H1 (cell line): ENCODE results near the gene MBNL3. TPM values are rescaled to one million over a fixed set of nuclear protein-coding genes. Genes with fewer than 3 reads are reported as not detected.

Experiments used
- CTCF ChIA-PET: fragments of 300-600 bp; sonication (Branson Sonifier 250); formaldehyde crosslinking; loops from one replicate; lab custom pipeline; 2021; ENCODE audit not compliant: partially characterized antibody; lab: Charles Lee
- POLR2A ChIA-PET: fragments of 300-600 bp; sonication (Branson Sonifier 250); formaldehyde crosslinking; loops from one replicate; lab custom pipeline; 2021; ENCODE audit warnings: inconsistent platforms; ENCODE audit not compliant: partially characterized antibody; lab: Charles Lee
- DNase-seq, 2 experiments: peaks; one replicate each; pipeline versions ENCODE4 v3.0.0 to v3.0.0-alpha.2; 2010 to 2022; ENCODE audit warnings: low spot score in 2 of 2, low read depth in 1 of 2, mixed read lengths in 1 of 2
- FAIRE-seq: peaks from 2 replicates; lab custom pipeline; 2011; peaks lifted over from hg19 to GRCh38; lab: Jason Lieb, UNC
- H2AFZ ChIP-seq: 2 replicates; pipeline ENCODE4 v1.8.1; 2012; ENCODE audit warnings: low read length, inconsistent platforms
- H2AK5ac ChIP-seq: 2 replicates; pipeline ENCODE4 v1.6.1; 2013; ENCODE audit warnings: low read depth, low read length
- H2BK120ac ChIP-seq: replicated peaks from 2 replicates; pipeline ENCODE3; 2013; ENCODE audit warnings: low read depth, low read length, inconsistent platforms
- H2BK12ac ChIP-seq: 2 replicates; pipeline ENCODE4 v1.6.1; 2013; ENCODE audit warnings: low read depth, low read length
- H2BK15ac ChIP-seq: 2 replicates; pipeline ENCODE4 v1.6.1; 2013; ENCODE audit warnings: low read length
- H2BK20ac ChIP-seq: 2 replicates; pipeline ENCODE4 v1.6.1; 2013; ENCODE audit warnings: low read length
- H2BK5ac ChIP-seq: 2 replicates; pipeline ENCODE4 v1.6.1; 2013; ENCODE audit warnings: low read depth, low read length
- H3K14ac ChIP-seq: 2 replicates; pipeline ENCODE4 v1.6.1; 2013; ENCODE audit warnings: inconsistent platforms; ENCODE audit not compliant: insufficient read length
- H3K18ac ChIP-seq: 2 replicates; pipeline ENCODE4 v1.6.1; 2013; ENCODE audit warnings: low read length; ENCODE audit errors: extremely low read depth
- H3K23ac ChIP-seq: 2 replicates; pipeline ENCODE4 v1.6.1; 2013; ENCODE audit warnings: inconsistent platforms; ENCODE audit not compliant: insufficient read length
- H3K23me2 ChIP-seq: 2 replicates; pipeline ENCODE4 v1.6.1; 2013; ENCODE audit warnings: low read depth, low read length
- H3K27ac ChIP-seq: 2 replicates; pipeline ENCODE4 v1.6.1; 2011; ENCODE audit warnings: low read depth, low read length, inconsistent platforms
- H3K27me3 ChIP-seq, 4 experiments: replicated peaks in 1 of 4; 1 replicate in 1 of 4; 2 replicates in 3 of 4; pipeline versions ENCODE4 v1.6.1 to v1.8.1; 2011 to 2013; ENCODE audit warnings: low read length in 3 of 4, mild to moderate bottlenecking in 3 of 4, inconsistent platforms in 2 of 4, mixed read lengths in 2 of 4, moderate library complexity in 1 of 4; ENCODE audit not compliant: control insufficient read depth in 3 of 4, insufficient read depth in 3 of 4; ENCODE audit errors: extremely low read depth in 1 of 4
- H3K36me3 ChIP-seq, 4 experiments: 2 replicates each; pipeline versions ENCODE4 v1.6.1 to v1.8.1; 2011 to 2013; ENCODE audit warnings: mild to moderate bottlenecking in 4 of 4, low read length in 3 of 4, moderate library complexity in 2 of 4, control low read depth in 1 of 4, inconsistent platforms in 1 of 4; ENCODE audit not compliant: insufficient read depth in 4 of 4, control insufficient read depth in 2 of 4
- H3K4ac ChIP-seq: replicated peaks from 2 replicates; pipeline ENCODE3; 2013; ENCODE audit warnings: low read length, low read depth, mixed read lengths, inconsistent platforms; ENCODE audit not compliant: insufficient read length
- H3K4me1 ChIP-seq, 4 experiments: replicated peaks in 1 of 4; 1 replicate in 1 of 4; 2 replicates in 3 of 4; pipeline versions ENCODE4 v1.6.1 to v1.8.1; 2011 to 2013; ENCODE audit warnings: low read length in 3 of 4, inconsistent platforms in 2 of 4, mixed read lengths in 1 of 4; ENCODE audit not compliant: insufficient read depth in 4 of 4, control insufficient read depth in 3 of 4
- H3K4me2 ChIP-seq, 2 experiments: 2 replicates each; pipeline versions ENCODE4 v1.6.1 to v1.8.1; 2011 to 2013; ENCODE audit warnings: low read depth in 2 of 2, low read length in 2 of 2, control low read depth in 1 of 2, inconsistent platforms in 1 of 2, mild to moderate bottlenecking in 1 of 2; ENCODE audit not compliant: insufficient read depth in 1 of 2
- H3K4me3 ChIP-seq, 4 experiments: fragments of 200-600, 300-600 bp in 1 of 4; sonication (generic), shearing (Covaris generic), sonication (Bioruptor Twin) in 1 of 4; 2 replicates each; pipeline versions ENCODE4 v1.5.1 to v1.8.1; 2011 to 2016; ENCODE audit warnings: low read length in 4 of 4, low read depth in 3 of 4, control low read depth in 2 of 4, inconsistent platforms in 2 of 4, mild to moderate bottlenecking in 2 of 4, mixed read lengths in 1 of 4, moderate library complexity in 1 of 4; ENCODE audit not compliant: insufficient read depth in 2 of 4; ENCODE audit errors: extremely low read depth in 1 of 4
- H3K56ac ChIP-seq: replicated peaks from 2 replicates; pipeline ENCODE3; 2013; ENCODE audit warnings: low read depth, mild to moderate bottlenecking, mixed read lengths, low read length, inconsistent platforms; ENCODE audit not compliant: insufficient read length
- H3K79me1 ChIP-seq: 2 replicates; pipeline ENCODE4 v1.6.1; 2013; ENCODE audit warnings: low read depth, low read length, control low read depth
- H3K79me2 ChIP-seq, 2 experiments: 2 replicates each; pipeline versions ENCODE4 v1.6.1 to v1.8.1; 2012 to 2013; ENCODE audit warnings: low read length in 2 of 2, mild to moderate bottlenecking in 2 of 2, inconsistent platforms in 1 of 2; ENCODE audit not compliant: insufficient read depth in 2 of 2, control insufficient read depth in 1 of 2
- H3K9ac ChIP-seq, 4 experiments: replicated peaks in 1 of 4; 1 replicate in 1 of 4; 2 replicates in 3 of 4; pipeline versions ENCODE4 v1.6.1 to v1.8.1; 2011 to 2013; ENCODE audit warnings: low read depth in 3 of 4, low read length in 3 of 4, control low read depth in 2 of 4, mild to moderate bottlenecking in 2 of 4, moderate library complexity in 2 of 4, inconsistent platforms in 1 of 4; ENCODE audit errors: extremely low read depth in 1 of 4
- H3K9me3 ChIP-seq, 2 experiments: 2 replicates each; pipeline versions ENCODE4 v1.6.1 to v1.8.1; 2012 to 2013; ENCODE audit warnings: mild to moderate bottlenecking in 2 of 2, moderate library complexity in 2 of 2, control low read depth in 1 of 2, inconsistent platforms in 1 of 2, low read depth in 1 of 2, low read length in 1 of 2, mixed read lengths in 1 of 2; ENCODE audit not compliant: insufficient read depth in 2 of 2
- H4K20me1 ChIP-seq, 2 experiments: replicated peaks in 1 of 2; 2 replicates each; pipeline versions ENCODE3 to v1.8.1; 2011 to 2013; ENCODE audit warnings: inconsistent platforms in 2 of 2, low read length in 2 of 2, mild to moderate bottlenecking in 1 of 2; ENCODE audit not compliant: insufficient read depth in 2 of 2, control insufficient read depth in 1 of 2
- H4K5ac ChIP-seq: 2 replicates; pipeline ENCODE4 v1.6.1; 2013; ENCODE audit warnings: low read length, low read depth, mixed read lengths, inconsistent platforms; ENCODE audit not compliant: insufficient read length
- H4K8ac ChIP-seq: 2 replicates; pipeline ENCODE4 v1.8.0; 2013; ENCODE audit warnings: mild to moderate bottlenecking, moderate library complexity, low read length, inconsistent platforms; ENCODE audit not compliant: insufficient read depth; ENCODE audit errors: extremely low read depth
- H4K91ac ChIP-seq: replicated peaks from 2 replicates; pipeline ENCODE3; 2013; ENCODE audit warnings: low read length, mixed read lengths, inconsistent platforms; ENCODE audit not compliant: insufficient read length
- BACH1 ChIP-seq: IDR thresholded peaks from 2 replicates; pipeline ENCODE4 v1.6.1; 2012; ENCODE audit warnings: low read length, improper control_type of control experiment
- CBX5 ChIP-seq: fragments of 300-800, 300-1000 bp; sonication (generic); IDR thresholded peaks from 2 replicates; pipeline ENCODE4 v1.7.1; 2016; ENCODE audit warnings: antibody characterized with exemption, low read length, low read depth
- GTF2F1 ChIP-seq: IDR thresholded peaks from 2 replicates; pipeline ENCODE4 v1.6.1; 2012; ENCODE audit warnings: low read depth, low read length, improper control_type of control experiment, borderline replicate concordance
- KDM1A ChIP-seq: fragments of 200-600, 300-600 bp; sonication (generic); IDR thresholded peaks from 2 replicates; pipeline ENCODE4 v1.7.1; 2016; ENCODE audit warnings: mild to moderate bottlenecking, low read length, borderline replicate concordance
- PHF8 ChIP-seq: fragments of 200-600 bp; sonication (generic); conservative IDR thresholded peaks from 2 replicates; pipeline ENCODE4 v1.7.1; 2012; ENCODE audit warnings: low read depth, mild to moderate bottlenecking, inconsistent platforms, low read length, moderate library complexity
- POLR2AphosphoS5 ChIP-seq: IDR thresholded peaks from 2 replicates; pipeline ENCODE4 v1.6.1; 2011; ENCODE audit warnings: low read depth, low read length
- RNF2 ChIP-seq: fragments of 200-900, 300-1000 bp; sonication (generic); IDR thresholded peaks from 2 replicates; pipeline ENCODE4 v1.7.1; 2016; ENCODE audit warnings: borderline replicate concordance, low read depth, mild to moderate bottlenecking, antibody characterized with exemption, low read length; ENCODE audit not compliant: poor library complexity, severe bottlenecking; ENCODE audit errors: missing control alignments
- SP1 ChIP-seq: IDR thresholded peaks from 2 replicates; pipeline ENCODE4 v1.6.1; 2011; ENCODE audit warnings: low read depth, low read length
- SRF ChIP-seq: IDR thresholded peaks from 2 replicates; pipeline ENCODE4 v1.6.1; 2011; ENCODE audit warnings: mild to moderate bottlenecking, low read depth, low read length, moderate library complexity
- WGBS, 2 experiments: shearing (Covaris generic) in 1 of 2; methylation state at CpG; one replicate each; pipeline versions ENCODE4 v1.1.6 to v1.1.7; 2013 to 2015; ENCODE audit warnings: low lambda C conversion rate in 2 of 2, mixed read lengths in 2 of 2, inconsistent platforms in 1 of 2, low coverage in 1 of 2, missing lambda C conversion rate in 1 of 2; ENCODE audit not compliant: insufficient replicate concordance in 2 of 2, insufficient coverage in 1 of 2, insufficient read length in 1 of 2; ENCODE audit errors: extremely low coverage in 1 of 2, missing lambda C conversion rate in 1 of 2; 5-methylcytosine and 5-hydroxymethylcytosine counted together
- polyA plus RNA-seq, 7 experiments: library from polyadenylated mRNA; depleted of rRNA in 3 of 7; stranded (reverse) in 5 of 7; unstranded in 2 of 7; fragments of >200 nt in 5 of 7; fragments of 200-250 nt in 2 of 7; gene quantifications; 1 replicate in 5 of 7; 2 replicates in 1 of 7; 4 replicates in 1 of 7; pipeline versions ENCODE4 v1.2.1 to v1.2.3, GENCODE V29; 2011 to 2013; ENCODE audit warnings: missing spikeins in 2 of 7, mixed read lengths in 2 of 7
- total RNA-seq: library from RNA; stranded (reverse); fragmentation: NEBNext Ultra II Directional; extraction: Animal tissue kit (Norgen Biotek cat#: 25700); gene quantifications from 2 replicates; pipeline ENCODE4 v1.2.1, GENCODE V29; 2021

MBNL3 gene
- total and polyA plus RNA-seq, 2 of the 8 experiments (the other 6 are each of a cell fraction or from before 2014, with no cell fraction given), result 3.5 to 4.3 TPM

GRCh38 chrX:132401935-132402334, 86.9 kb downstream of the MBNL3 start:
- Histone ChIP-seq H4K20me1 (no peaks in the 10 kb centered on the region), H4K91ac (no peak overlapping the region), H4K8ac (no peak overlapping the region), H3K23me2 (no peaks in the 10 kb centered on the region), H3K18ac (no peak overlapping the region), H3K4me1 (no peaks in the 10 kb centered on the region), H2BK120ac (no peak overlapping the region), H3K36me3 (no peaks in the 10 kb centered on the region), H2BK5ac (no peak overlapping the region), H3K27ac (no peak overlapping the region), H3K9me3 (no peaks in the 10 kb centered on the region), H3K79me2 (no peaks in the 10 kb centered on the region), H2BK20ac (no peak overlapping the region), H3K4me2 (no peak overlapping the region), H4K5ac (no peak overlapping the region), H2AK5ac (no peak overlapping the region), H2BK15ac (no peak overlapping the region), H3K27me3 (no peaks in the 10 kb centered on the region), H3K79me1 (no peaks in the 10 kb centered on the region), H3K56ac (no peak overlapping the region), H3K4me3 (no peak overlapping the region), H3K9ac (no peak overlapping the region), H3K23ac (no peak overlapping the region), H2AFZ (no peak overlapping the region), H3K4ac (no peak overlapping the region), H3K14ac (no peak overlapping the region), H2BK12ac (no peak overlapping the region)
- WGBS, 2 experiments, result 79% methylated on average over 1 of the region's 1 CpG; no CpG with 5 or more reads in 1 of the 2 experiments
- FAIRE-seq (no peak), DNase-seq (no peak)
- TF ChIP-seq POLR2AphosphoS5, result no peak
- no peak for TF ChIP-seq RNF2
- no peak for TF ChIP-seq KDM1A
- TF ChIP-seq PHF8, result no peak
- no peak for TF ChIP-seq BACH1
- TF ChIP-seq SP1, result no peak
- no peak for TF ChIP-seq SRF
- TF ChIP-seq CBX5, result no peak
- no peak for TF ChIP-seq GTF2F1
- ChIA-PET CTCF (no interaction called here), POLR2A (no interaction called here)
